IPS-18c (cell line): ENCODE data around the gene PTPN4.

Experiments used
- H3K4me3 ChIP-seq: 2 replicates; pipeline ENCODE4 v1.7.0; 2013; ENCODE audit warnings: low read depth, mild to moderate bottlenecking, low read length, moderate library complexity; ENCODE audit not compliant: insufficient read depth
- H3K9me3 ChIP-seq: one replicate; pipeline ENCODE4 v1.6.1; 2013; ENCODE audit warnings: mild to moderate bottlenecking, low read length, moderate library complexity; ENCODE audit not compliant: control insufficient read depth, insufficient read depth

PTPN4 gene

DNA sequence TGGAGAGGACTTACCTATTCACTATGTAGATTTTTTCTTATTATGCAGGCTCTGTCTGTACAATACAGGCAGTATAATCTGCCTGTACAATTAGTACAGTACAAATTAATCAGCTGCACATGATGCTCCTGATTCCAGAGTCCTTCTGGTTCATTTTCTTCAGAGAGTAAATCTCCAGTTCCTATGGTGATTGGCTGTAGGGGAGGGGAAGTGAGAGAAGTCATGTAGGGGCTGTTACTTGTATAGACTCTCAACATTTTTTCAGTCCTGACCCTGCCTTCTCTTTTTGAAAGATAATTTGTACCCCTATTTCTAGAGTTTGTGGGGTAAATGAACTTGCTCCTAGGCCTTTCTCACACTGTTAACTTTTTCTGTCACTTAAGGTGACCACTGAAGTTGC, 54.5 kb downstream of the PTPN4 start:
- Histone ChIP-seq H3K4me3 (no peak overlapping the region), H3K9me3 (no peaks in the 10 kb centered on the region)

DNA sequence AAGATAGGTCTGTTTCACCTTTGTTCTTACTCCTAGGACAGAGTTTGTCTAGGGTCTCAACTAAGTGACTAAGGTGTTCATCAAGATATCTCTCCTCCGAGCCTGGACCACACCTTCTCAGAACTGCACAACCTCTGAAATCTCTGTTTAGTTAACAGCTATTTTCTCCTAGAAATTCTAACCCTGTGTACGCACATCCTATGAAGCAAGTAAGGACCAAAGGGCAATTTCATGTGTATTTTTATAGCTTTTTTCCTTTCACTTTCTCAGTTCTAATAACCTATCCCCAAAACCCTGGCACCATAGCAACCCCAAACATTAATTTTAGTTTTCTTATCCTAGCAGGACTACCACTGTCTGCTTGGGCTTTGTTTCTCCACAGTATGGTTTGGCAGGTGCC, 59.1 kb downstream of the PTPN4 start:
- Histone ChIP-seq H3K4me3 (no peak overlapping the region), H3K9me3 (no peaks in the 10 kb centered on the region)

DNA sequence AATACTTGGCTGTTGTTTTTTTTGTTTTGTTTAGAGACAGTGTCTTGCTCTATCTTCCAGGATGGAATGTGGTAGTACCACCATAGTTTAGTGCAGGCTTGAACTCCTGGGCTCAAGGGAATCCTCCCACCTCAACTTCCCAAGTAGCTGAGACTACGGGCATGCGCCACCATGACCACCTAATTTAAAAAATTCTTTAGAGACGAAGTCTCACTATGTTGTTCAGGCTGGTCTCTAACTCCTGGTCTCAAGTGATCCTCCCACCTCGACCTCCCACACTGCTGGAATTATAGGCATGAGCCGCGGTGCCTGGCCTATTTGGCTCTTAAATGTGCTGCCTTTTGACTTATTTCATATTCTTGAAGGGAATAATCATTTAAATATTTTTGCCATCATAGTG, 60.1 kb downstream of the PTPN4 start:
- Histone ChIP-seq H3K9me3 (no peaks in the 10 kb centered on the region), H3K4me3 (no peak overlapping the region)

DNA sequence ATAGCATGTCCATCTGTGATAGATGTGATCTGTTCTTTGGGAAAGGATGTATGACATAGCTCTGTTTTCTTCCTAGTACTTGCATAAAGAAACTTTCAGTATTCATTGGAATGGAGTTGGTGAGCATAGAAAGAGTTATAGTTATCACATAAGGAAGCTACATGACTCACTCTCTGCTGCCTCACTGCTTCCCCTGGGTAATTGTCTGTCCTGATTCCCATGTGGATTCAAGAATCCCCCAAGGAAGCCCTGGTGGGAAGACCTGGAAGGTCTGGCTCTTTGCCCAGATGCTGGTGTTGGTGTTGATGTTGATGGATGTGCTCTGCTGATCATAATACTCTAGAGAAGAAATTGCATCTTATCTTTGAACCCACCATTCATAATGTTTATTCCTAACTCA, 60.6 kb downstream of the PTPN4 start:
- no peaks in the 10 kb centered on the region for H3K9me3 ChIP-seq
- H3K4me3 ChIP-seq, result no peak overlapping the region

DNA sequence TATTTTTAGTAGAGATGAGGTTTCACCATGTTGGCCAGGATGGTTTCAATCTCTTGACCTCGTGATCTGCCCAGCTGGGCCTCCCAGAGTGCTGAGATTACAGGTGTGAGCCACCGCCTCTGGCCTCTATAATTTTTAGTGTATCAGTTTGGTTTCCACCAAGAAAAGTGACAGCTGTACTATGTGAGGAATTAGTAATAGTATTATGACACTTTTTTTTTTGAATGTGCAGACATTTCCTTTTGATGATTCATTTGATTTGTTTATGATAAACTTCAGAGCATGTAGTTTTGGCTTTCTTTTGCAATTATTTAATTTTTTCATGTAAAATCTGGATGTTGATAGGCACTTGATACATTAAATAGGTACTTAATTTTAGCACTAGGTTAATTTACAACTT, 61.5 kb downstream of the PTPN4 start:
- no peak overlapping the region for H3K4me3 ChIP-seq

DNA sequence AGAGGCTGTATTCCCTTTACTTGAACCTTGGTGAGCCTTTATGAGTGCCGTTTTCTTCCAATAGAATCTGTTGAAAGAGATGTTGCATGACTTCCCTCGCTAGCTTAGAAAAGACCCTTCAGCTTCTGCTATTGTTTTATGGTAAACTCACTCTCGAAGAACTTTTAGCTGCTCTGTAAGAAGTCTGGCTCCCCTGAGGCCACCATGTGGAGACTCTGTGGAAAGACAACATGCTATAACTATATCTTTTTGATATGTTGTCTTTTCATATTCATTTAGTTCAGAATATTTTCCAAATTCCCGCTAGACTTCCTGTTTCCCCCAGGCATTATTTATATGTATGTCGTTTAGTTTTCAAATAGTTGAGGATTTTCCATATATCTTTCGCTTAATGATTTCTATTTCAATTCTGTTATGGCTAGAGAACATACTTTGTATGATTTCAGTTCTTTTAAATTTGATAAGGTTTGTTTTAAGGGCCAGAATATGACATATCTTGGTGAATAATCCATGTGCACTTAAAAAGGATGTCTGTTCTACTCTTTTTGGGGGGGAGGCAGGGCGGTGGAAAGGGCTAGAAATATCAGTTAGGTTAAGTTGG, 64.1 kb downstream of the PTPN4 start:
- Histone ChIP-seq H3K9me3 (no peaks in the 10 kb centered on the region), H3K4me3 (no peak overlapping the region)

More for the DNA sequence above, 61.5 kb downstream of the PTPN4 start:
- no peaks in the 10 kb centered on the region for H3K9me3 ChIP-seq

DNA sequence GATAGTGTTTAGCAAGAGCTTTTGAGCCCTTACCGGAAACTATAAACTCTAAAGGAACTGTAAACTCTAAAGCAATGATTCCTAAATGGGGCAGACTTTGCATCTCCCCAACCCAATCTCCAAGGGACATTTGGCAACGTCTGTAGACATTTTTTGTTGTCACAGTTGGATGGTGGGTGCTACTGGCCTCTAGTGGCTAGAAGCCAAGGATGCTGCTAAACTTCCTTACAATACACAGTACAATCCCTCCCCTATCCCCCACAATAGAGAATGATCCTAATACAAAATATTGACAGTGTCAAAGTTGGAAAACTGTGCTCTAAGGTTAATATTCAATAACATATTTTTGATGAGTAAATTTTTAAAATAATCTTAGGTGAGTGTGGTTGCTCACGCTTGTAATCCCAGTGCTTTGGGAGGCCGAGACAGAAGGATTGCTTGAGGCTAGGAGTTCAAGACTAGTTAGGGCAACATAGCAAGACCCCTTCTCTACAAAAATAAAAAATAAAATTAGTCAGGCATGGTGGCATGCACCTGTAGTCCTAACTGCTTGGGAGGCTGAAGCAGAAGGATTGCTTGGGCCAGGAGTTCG, 66.7 kb downstream of the PTPN4 start:
- no peaks in the 10 kb centered on the region for H3K9me3 ChIP-seq
- H3K4me3 ChIP-seq, result no peak overlapping the region

DNA sequence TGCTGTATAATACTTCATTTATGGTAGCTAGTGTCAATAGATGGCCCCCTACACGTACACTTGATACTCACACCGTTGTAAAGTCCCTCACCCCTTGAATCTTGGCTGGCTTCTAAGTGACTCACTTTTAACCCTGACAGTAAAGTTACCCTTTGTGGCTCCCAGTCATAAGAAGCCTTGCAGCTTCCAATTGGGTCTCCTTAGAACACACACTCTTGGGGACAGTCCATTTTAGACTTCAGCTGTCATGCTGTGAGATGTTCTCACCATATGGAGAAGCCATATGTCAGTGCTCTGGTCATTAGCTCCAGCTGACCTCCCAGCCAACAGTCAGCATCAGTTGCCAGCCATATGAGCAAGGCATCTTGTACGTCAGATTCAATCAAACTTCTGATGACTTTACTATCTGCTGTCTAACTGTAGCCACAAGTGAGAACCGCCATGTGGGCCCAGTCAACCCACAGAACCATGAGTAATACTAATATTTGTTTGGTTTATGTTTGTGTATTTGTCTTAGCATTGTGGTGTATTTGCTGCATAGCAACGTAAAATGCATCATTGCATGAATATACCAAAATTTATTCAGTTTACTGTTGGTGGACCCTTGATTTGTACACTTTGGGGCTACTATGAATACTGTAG, 68.3 kb downstream of the PTPN4 start:
- Histone ChIP-seq H3K9me3 (no peaks in the 10 kb centered on the region), H3K4me3 (no peak overlapping the region)

DNA sequence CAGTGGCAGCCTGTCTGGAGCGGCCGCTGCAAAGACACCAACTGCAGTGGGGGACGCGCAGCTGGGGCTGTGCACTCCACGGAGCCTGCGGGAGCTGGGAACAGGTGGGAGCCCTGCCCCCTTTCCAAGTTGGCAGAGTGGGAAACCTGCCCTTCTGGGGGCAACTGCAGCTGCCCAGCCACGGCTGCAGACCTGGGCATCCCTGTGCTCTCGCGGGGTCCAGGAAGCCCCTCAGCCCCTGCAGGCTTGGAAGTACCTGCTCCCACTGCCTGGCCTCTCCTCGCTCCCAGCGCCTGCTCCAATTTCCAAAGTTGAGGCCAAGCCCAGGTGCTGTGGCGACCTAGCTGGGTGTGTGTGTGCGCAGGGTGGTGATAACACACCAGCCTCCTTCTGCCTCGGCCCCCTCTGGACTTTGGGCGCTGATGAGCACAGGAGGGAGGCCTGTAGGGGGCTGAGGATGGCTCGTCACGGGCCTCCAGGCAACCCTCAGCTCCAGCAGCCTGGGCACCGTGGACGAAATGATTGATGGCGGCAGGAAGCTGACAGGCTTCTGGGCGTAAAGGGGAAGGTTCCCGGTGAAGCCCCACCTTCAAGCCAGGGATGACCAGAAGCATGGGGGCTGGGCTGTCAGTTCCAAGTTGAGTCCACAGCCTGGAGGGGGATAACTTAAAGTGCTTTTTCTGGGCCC, 76.9 kb downstream of the PTPN4 start:
- Histone ChIP-seq H3K4me3 (no peak overlapping the region), H3K9me3 (no peaks in the 10 kb centered on the region)

DNA sequence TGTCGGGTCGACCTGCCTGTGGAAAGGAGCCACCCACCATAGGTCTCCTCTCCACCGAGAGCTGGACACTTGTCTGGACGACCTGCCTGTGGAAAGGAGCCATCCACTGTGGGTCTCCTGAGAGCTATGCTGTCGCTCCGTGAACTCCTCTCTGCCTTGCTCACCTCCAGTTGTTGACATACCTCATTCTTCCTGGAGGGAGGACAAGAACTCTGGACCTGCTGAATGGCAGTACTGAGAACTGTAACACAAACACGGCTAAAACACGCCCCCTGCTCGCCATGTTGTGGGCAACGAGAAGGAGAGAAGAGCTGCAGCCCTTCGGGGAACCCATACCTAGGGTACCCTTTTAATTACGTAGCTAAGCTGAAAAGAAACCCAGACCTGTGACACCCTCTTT, 77.6 kb downstream of the PTPN4 start:
- Histone ChIP-seq H3K4me3 (no peak overlapping the region), H3K9me3 (no peaks in the 10 kb centered on the region)

DNA sequence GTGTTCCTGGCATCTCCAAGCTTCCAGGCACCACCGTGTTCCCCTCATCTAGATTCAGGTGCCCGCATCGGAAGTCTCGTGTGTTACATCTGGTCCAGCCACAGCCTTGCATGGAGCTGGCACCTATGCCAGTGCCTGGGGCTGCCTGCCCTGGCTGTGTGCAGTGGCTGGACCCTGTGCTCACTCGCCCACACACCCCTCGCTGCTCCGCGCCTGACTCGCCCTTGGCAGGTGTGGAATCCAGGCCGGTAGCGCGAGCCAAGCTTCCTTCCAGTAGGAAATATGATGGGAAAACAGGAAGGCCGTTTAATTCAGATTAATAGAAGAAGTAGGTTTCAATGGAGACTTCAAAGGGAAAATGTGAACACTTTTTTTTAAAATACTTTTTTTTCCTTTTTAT, 78.0 kb downstream of the PTPN4 start:
- no peak overlapping the region for H3K4me3 ChIP-seq
- H3K9me3 ChIP-seq, result no peaks in the 10 kb centered on the region

DNA sequence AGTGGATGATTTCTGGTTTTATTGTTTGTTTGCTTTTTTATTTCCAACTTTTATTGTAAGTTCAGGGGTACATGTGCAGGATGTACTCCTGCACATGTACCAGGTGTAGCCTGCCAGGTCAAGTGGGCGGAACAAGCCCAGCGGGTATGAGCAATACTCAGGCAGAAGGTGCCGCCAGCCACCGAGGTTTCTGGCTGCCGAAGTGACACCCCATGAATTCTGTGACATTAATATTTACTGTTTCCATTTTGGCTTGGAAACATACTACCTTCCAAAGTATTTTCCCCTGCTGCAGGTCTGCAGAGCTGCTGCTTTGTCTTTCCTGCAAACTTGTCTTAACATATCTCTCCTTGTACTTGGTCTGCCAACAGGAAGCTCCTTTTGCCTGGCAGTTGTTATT, 78.5 kb downstream of the PTPN4 start:
- Histone ChIP-seq H3K9me3 (no peaks in the 10 kb centered on the region), H3K4me3 (no peak overlapping the region)

DNA sequence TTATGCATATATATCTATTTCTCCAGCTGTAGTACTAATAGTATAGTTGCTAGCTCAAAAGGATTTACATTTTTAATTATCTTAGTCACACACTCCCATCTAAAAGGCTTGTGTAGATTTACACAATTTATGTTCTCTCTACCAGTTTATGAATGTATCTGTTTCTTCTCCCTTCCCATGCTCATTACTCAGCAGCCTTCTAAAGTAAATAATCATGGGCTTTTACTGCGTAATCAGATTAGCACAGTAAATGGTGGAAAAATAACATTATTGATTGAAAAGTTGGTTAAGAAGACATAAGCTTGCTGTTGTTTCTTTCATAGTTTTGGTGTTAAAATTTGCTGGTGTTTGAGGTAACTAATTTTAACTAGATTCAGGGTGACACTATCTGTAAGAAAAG, 81.8 kb downstream of the PTPN4 start:
- H3K4me3 ChIP-seq, result no peak overlapping the region
- no peaks in the 10 kb centered on the region for H3K9me3 ChIP-seq

DNA sequence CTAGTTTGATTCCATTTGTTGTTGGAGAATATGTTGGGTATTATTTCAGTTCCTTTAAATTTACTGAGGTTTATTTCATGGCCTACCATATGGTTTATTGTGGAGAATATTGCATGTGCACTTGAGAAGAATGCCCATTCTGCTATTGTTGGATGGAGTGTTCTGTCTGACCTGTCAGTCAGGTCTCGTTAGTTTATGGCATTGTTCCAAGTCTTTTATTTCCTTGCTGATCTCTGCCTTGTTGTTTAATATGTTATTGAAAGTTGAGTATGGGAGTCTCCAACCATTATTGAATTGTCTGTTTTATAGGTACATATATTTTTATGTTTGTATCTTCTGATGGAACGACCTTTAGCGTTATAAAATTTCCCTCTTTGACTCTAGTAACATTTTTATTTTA, 86.3 kb downstream of the PTPN4 start:
- no peak overlapping the region for H3K4me3 ChIP-seq
- peaks cover 2% of the 10 kb centered on the region for H3K9me3 ChIP-seq

DNA sequence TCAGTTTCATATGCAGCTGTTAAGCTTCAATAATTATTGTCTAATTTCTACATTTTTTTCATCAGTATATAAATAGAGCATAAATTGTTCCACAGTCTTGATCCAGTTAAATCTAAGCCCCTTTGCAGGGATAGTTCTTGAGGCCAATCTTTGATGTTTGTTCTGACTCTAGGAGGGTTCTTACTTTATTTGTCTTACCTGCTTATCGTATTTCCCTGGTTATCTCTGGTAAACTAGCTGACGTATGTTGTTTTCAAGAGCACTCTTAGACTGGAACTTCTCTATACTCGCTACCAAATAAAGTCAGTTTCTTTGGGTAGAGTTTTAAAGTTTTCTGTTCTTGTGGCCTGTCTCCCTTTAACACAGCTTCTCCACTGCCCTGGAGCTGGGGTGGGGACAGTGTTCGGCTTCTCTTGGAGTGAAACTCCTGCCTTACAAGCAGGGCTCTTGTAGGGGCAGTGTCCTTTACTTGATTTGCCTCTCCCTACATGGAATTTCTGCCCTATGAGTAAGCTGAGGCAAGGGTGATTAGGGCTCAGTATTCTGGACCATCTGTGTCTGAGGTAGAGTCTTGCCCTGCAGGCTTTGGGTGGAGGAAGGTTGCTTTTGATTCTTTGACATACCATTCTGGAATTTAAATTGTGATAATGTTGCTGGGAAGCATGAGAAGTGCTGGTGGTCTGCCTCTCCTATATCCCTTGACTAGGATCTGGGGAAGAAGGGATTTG, 90.3 kb downstream of the PTPN4 start:
- peaks cover 7% of the 10 kb centered on the region for H3K9me3 ChIP-seq
- no peak overlapping the region for H3K4me3 ChIP-seq

DNA sequence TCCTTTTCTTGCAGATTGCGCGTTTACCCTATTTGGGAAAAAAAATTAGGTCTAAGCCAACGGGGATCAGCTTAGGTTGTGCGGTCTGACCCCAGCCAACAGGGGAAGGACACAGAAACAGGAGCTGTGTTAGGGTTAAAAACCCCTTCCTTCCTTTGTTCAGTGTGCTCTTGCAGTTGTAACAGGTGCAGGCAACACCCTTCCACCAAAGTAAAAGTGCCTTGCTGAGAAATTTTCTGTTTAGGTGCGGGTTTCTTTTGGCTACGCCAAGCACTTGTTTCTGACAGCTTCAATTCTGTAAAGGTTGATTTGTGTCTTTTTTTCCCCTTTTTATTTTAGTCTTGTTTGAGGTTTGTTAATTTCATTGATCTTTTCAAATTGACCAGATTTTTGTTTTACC, 92.5 kb downstream of the PTPN4 start:
- Histone ChIP-seq H3K9me3 (peaks cover 7% of the 10 kb centered on the region), H3K4me3 (no peak overlapping the region)

DNA sequence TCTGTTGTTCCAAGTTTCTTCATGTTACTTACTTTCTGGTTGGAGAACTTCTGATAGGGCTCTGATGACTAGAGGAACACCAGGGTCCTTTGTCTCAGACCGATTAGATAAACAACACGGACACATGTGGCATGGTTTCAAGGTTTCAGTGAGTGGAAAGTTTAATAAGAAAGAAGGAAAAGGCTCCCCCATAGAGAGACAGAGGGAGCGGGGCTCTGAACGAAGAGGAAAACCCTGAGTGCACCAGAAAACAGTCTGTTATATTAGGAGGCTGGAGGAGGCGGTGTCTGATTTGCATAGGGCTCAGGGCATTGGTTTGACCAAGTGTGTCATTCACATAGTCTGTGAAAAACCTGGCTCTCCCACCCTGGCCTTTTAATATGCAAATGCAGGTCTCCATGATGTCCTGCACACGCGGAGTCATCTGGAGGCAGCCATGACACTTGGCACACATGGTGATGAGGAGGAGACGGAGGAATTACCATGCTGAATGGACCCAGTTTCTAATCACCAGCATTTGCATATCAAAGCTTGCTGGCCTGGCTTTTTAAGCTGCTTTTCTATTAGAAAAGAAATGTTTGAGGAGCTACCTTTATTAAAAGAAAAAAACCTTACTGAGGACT, 94.2 kb downstream of the PTPN4 start:
- Histone ChIP-seq H3K9me3 (peaks cover 7% of the 10 kb centered on the region), H3K4me3 (no peak overlapping the region)
